Stimulated activated CD8-positive, alpha-beta memory T cell treated with anti-CD3 and anti-CD28 coated beads, Interleukin-4, amount 100 ng/mL, for 1 hour (primary cell): ENCODE results near the gene SLC11A1.

Experiments
- DNase-seq, 2 donors: peaks; one replicate each; pipeline ENCODE4 v3.0.0-alpha.2; 2020; ENCODE audit warnings: low read depth in 2 of 2, low spot score in 1 of 2

The SLC11A1 gene

GRCh38 chr2:218404351-218405085 is 22.4 kb downstream of the SLC11A1 start:
- no peak for DNase-seq

GRCh38 chr2:218405086-218405745 is 23.1 kb downstream of the SLC11A1 start:
- DNase-seq = no peak

- no peak for DNase-seq
Observed at GRCh38 chr2:218405746-218406208, 23.7 kb downstream of the SLC11A1 start.

GRCh38 chr2:218406209-218406948 is 24.3 kb downstream of the SLC11A1 start:
- peak; percentile 80 to 89 for DNase-seq

GRCh38 chr2:218406949-218407618 is 25.0 kb downstream of the SLC11A1 start:
- DNase-seq = peak; percentile 28 to 29

- no peak for DNase-seq
Observed at GRCh38 chr2:218407717-218408116, 25.6 kb downstream of the SLC11A1 start.

- no peak for DNase-seq
Observed at GRCh38 chr2:218418321-218418716, 36.2 kb downstream of the SLC11A1 start.

GRCh38 chr2:218418717-218419458 is 36.8 kb downstream of the SLC11A1 start, which contains the start of gene VIL1:
TSS of gene VIL1 (plus strand) at chr2:218419123. CDS start at chr2:218423779, 4,656 bp downstream.
- no peak for DNase-seq

GRCh38 chr2:218419630-218420216 is 37.6 kb downstream of the SLC11A1 start:
- DNase-seq = no peak

GRCh38 chr2:218421027-218421426 is 39.0 kb downstream of the SLC11A1 start:
- DNase-seq = no peak

GRCh38 chr2:218422403-218423086 is 40.5 kb downstream of the SLC11A1 start:
- no peak for DNase-seq

- no peak for DNase-seq
Observed at GRCh38 chr2:218423584-218423983, 41.5 kb downstream of the SLC11A1 start.

- DNase-seq = no peak
Observed at GRCh38 chr2:218425531-218425930, 43.5 kb downstream of the SLC11A1 start.

- no peak for DNase-seq
Observed at GRCh38 chr2:218427741-218428140, 45.7 kb downstream of the SLC11A1 start.

GRCh38 chr2:218428846-218429558 is 46.9 kb downstream of the SLC11A1 start:
- no peak for DNase-seq

GRCh38 chr2:218429911-218430692 is 48.0 kb downstream of the SLC11A1 start:
- DNase-seq = no peak

GRCh38 chr2:218430721-218431120 is 48.6 kb downstream of the SLC11A1 start:
- DNase-seq = no peak

- DNase-seq = no peak
Observed at GRCh38 chr2:218431878-218432277, 49.8 kb downstream of the SLC11A1 start.
